HCT116 (cell line): ENCODE data around the gene LCLAT1. TPM values are rescaled to one million over a fixed set of nuclear protein-coding genes. Genes with fewer than 3 reads are reported as not detected.

ENCODE experiments used
- ATAC-seq: fragments of 200-7000 bp; cut with Tn5 transposase; 2 replicates; pipeline ENCODE4 v1.9.1; 2020; ENCODE audit warnings: mild to moderate bottlenecking, moderate library complexity
- BruUV-seq: library from RNA; stranded (reverse); fragments of 400-500 nt; replicated peaks from 2 replicates; lab custom pipeline; 2021; lab: Mats Ljungman, UMichigan
- CTCF ChIA-PET: fragments of 300-600 bp; sonication (Branson Sonifier 250); formaldehyde crosslinking; loops from one replicate; lab custom pipeline; 2021; ENCODE audit warnings: antibody characterized with exemption; lab: Charles Lee
- POLR2A ChIA-PET: fragments of 300-600, 350-600 bp; sonication (Branson Sonifier 250); formaldehyde crosslinking; loops from one replicate; lab custom pipeline; 2021; ENCODE audit warnings: antibody characterized with exemption; lab: Charles Lee
- RAD21 ChIA-PET, 2 experiments: fragments of 300-600 bp; sonication (Branson Sonifier 250); formaldehyde crosslinking; loops; one replicate each; lab custom pipeline; 2023; ENCODE audit warnings: low total read pairs in 2 of 2; ENCODE audit not compliant: uncharacterized antibody in 2 of 2, unreplicated experiment in 2 of 2, low non-redundant PET in 1 of 2; lab: Charles Lee
- DNase-seq: peaks from one replicate; pipeline ENCODE4 v3.0.0-alpha.2; 2010; ENCODE audit warnings: low read depth, low spot score
- H2AFZ ChIP-seq: fragments of 200-600 bp; shearing (Covaris generic), sonication (generic); 2 replicates; pipeline ENCODE4 v1.6.1; 2017; ENCODE audit warnings: low read depth, mixed run types, mixed read lengths, antibody characterized with exemption, low read length; ENCODE audit not compliant: poor library complexity, severe bottlenecking
- H3K27ac ChIP-seq: 2 replicates; pipeline ENCODE4 v1.5.1; 2012; ENCODE audit warnings: low read depth, low read length
- H3K27me3 ChIP-seq: fragments of 200-600 bp; sonication (generic); 2 replicates; pipeline ENCODE4 v1.6.1; 2016; ENCODE audit warnings: mixed run types, low read length, mixed read lengths; ENCODE audit not compliant: insufficient read depth
- H3K36me3 ChIP-seq, 2 experiments: fragments of 200-500 bp in 1 of 2; fragments of 200-600 bp in 1 of 2; sonication (Bioruptor generic) in 1 of 2; sonication (generic) in 1 of 2; 2 replicates each; pipeline versions ENCODE4 v1.5.1 to v1.6.1; 2014 to 2016; ENCODE audit warnings: low read length in 2 of 2, inconsistent platforms in 1 of 2, mixed read lengths in 1 of 2, mixed run types in 1 of 2; ENCODE audit not compliant: insufficient read depth in 2 of 2, control insufficient read depth in 1 of 2
- H3K4me1 ChIP-seq, 2 experiments: fragments of 200-600 bp in 1 of 2; sonication (generic) in 1 of 2; 2 replicates each; pipeline versions ENCODE4 v1.5.1 to v1.6.1; 2012 to 2017; ENCODE audit warnings: low read length in 2 of 2, inconsistent platforms in 1 of 2, mild to moderate bottlenecking in 1 of 2, mixed read lengths in 1 of 2, mixed run types in 1 of 2, moderate library complexity in 1 of 2; ENCODE audit not compliant: insufficient read depth in 2 of 2, control insufficient read depth in 1 of 2
- H3K4me2 ChIP-seq: fragments of 200-600 bp; sonication (generic); 2 replicates; pipeline ENCODE4 v1.6.1; 2017; ENCODE audit warnings: mixed run types, low read length, mixed read lengths
- H3K4me3 ChIP-seq, 2 experiments: fragments of 200-600 bp in 1 of 2; sonication (generic) in 1 of 2; replicated peaks in 1 of 2; 2 replicates each; pipeline ENCODE4 v1.5.1; 2011 to 2016; ENCODE audit warnings: low read length in 2 of 2, control low read depth in 1 of 2, low read depth in 1 of 2, mild to moderate bottlenecking in 1 of 2, mixed read lengths in 1 of 2, mixed run types in 1 of 2
- H3K79me2 ChIP-seq: fragments of 200-600 bp; sonication (generic); 2 replicates; pipeline ENCODE4 v1.6.1; 2017; ENCODE audit warnings: mild to moderate bottlenecking, mixed run types, low read length, moderate library complexity, mixed read lengths; ENCODE audit not compliant: insufficient read depth
- H3K9ac ChIP-seq: fragments of 200-600 bp; sonication (generic); 2 replicates; pipeline ENCODE4 v1.6.1; 2016; ENCODE audit warnings: low read length, mixed read lengths
- H3K9me2 ChIP-seq: fragments of 200-600 bp; sonication (generic), shearing (Covaris generic); 2 replicates; pipeline ENCODE4 v1.6.1; 2017; ENCODE audit warnings: mixed run types, mild to moderate bottlenecking, moderate library complexity; ENCODE audit not compliant: insufficient read depth
- H3K9me3 ChIP-seq, 2 experiments: fragments of 200-500 bp in 1 of 2; fragments of 200-600 bp in 1 of 2; sonication (Bioruptor generic) in 1 of 2; sonication (generic) in 1 of 2; 2 replicates each; pipeline ENCODE4 v1.6.1; 2014 to 2017; ENCODE audit warnings: low read length in 2 of 2, mixed read lengths in 2 of 2, inconsistent platforms in 1 of 2, low read depth in 1 of 2, mild to moderate bottlenecking in 1 of 2, mixed run types in 1 of 2, moderate library complexity in 1 of 2; ENCODE audit not compliant: control insufficient read depth in 1 of 2, insufficient read depth in 1 of 2
- H4K20me1 ChIP-seq: fragments of 200-600 bp; sonication (generic), shearing (Covaris generic); 2 replicates; pipeline ENCODE4 v1.6.1; 2017; ENCODE audit warnings: mixed run types, mild to moderate bottlenecking, moderate library complexity; ENCODE audit not compliant: insufficient read depth
- CBX3 ChIP-seq: IDR thresholded peaks from 2 replicates; pipeline ENCODE4 v1.6.1; 2012; ENCODE audit warnings: low read depth
- CEBPB ChIP-seq: IDR thresholded peaks from 2 replicates; pipeline ENCODE4 v1.6.1; 2012; ENCODE audit warnings: low read depth
- EZH2 ChIP-seq: fragments of 200-600 bp; sonication (generic); IDR thresholded peaks from 2 replicates; pipeline ENCODE4 v1.6.1; 2017; ENCODE audit warnings: antibody characterized with exemption, mixed run types
- FOSL1 ChIP-seq: IDR thresholded peaks from 2 replicates; pipeline ENCODE4 v1.6.1; 2012; ENCODE audit warnings: low read depth
- MAX ChIP-seq: IDR thresholded peaks from 2 replicates; pipeline ENCODE4 v1.6.1; 2012
- POLR2A ChIP-seq: IDR thresholded peaks from 2 replicates; pipeline ENCODE4 v1.7.0; 2011; ENCODE audit warnings: borderline replicate concordance; ENCODE audit not compliant: insufficient read depth, insufficient read length; ENCODE audit errors: extremely low read depth
- POLR2AphosphoS5 ChIP-seq: IDR thresholded peaks from 2 replicates; pipeline ENCODE4 v1.6.1; 2011; ENCODE audit warnings: mild to moderate bottlenecking, low read depth, low read length, moderate library complexity
- SIN3A ChIP-seq: IDR thresholded peaks from 2 replicates; pipeline ENCODE4 v1.6.1; 2012; ENCODE audit warnings: low read depth
- SRF ChIP-seq: IDR thresholded peaks from 2 replicates; pipeline ENCODE4 v1.6.1; 2012; ENCODE audit warnings: low read depth
- YY1 ChIP-seq: IDR thresholded peaks from 2 replicates; pipeline ENCODE4 v1.6.1; 2011; ENCODE audit warnings: low read length, low read depth, moderate library complexity, mild to moderate bottlenecking; ENCODE audit not compliant: insufficient replicate concordance; ENCODE audit errors: extremely low read depth
- ZNF274 ChIP-seq: fragments of 200-500 bp; sonication (Bioruptor generic); IDR thresholded peaks from 2 replicates; pipeline ENCODE4 v1.6.1; 2014; ENCODE audit warnings: mild to moderate bottlenecking, low read depth, low read length, inconsistent platforms
- intact Hi-C: fragments of 100-400 bp; cut with micrococcal nuclease; formaldehyde crosslinking; loops from 2 replicates; pipeline ENCODE4 v1.10.0; 2022
- total RNA-seq: library from RNA; stranded (reverse); gene quantifications from one replicate; pipeline ENCODE4 v1.2.1, GENCODE V29; 2021; ENCODE audit not compliant: unreplicated experiment
- TF ChIP-seq, protein P1 (sequence below): IDR thresholded peaks from 2 replicates; pipeline ENCODE4 v1.6.1; 2012; ENCODE audit warnings: low read depth

Gene LCLAT1
- total RNA-seq, 1 experiment from 2014 or later, result 36.2 TPM

GRCh38 chr2:30403592-30404312 lies 43.3 kb upstream of the LCLAT1 start:
- CTCF ChIA-PET, result no interaction called here
- Histone ChIP-seq H3K9me3 (no peaks in the 10 kb centered on the region), H3K27me3 (0 out of 2 replicates have a peak, but pooled peaks cover 8% of the 10 kb centered on the region), H3K4me2 (no peak overlapping the region), H3K4me3 (no peak overlapping the region), H3K9me2 (no peaks in the 10 kb centered on the region), H4K20me1 (no peaks in the 10 kb centered on the region), H3K4me1 (no peaks in the 10 kb centered on the region), H3K9ac (no peak overlapping the region), H3K36me3 (no peaks in the 10 kb centered on the region), H3K79me2 (no peaks in the 10 kb centered on the region), H2AFZ (no peak overlapping the region), H3K27ac (no peak overlapping the region)
- BruUV-seq, result no TSS peak
- ATAC-seq, result no peak
- no peak for DNase-seq
- RAD21 ChIA-PET, result no interaction called here
- TF ChIP-seq POLR2A, result no peak
- TF ChIP-seq MAX, result no peak
- no peak for TF ChIP-seq SRF
- intact Hi-C loops, result no loop called here
- POLR2A ChIA-PET, result no interaction called here

GRCh38 chr2:30404319-30405259 lies 42.5 kb upstream of the LCLAT1 start:
- no peak for DNase-seq
- H3K79me2 ChIP-seq, result no peaks in the 10 kb centered on the region
- ATAC-seq, result no peak
- no peaks in the 10 kb centered on the region for H3K9me2 ChIP-seq
- H3K27me3 ChIP-seq, result 0 out of 2 replicates have a peak, but pooled peaks cover 8% of the 10 kb centered on the region
- H3K4me2 ChIP-seq, result no peak overlapping the region
- POLR2A ChIA-PET, result interaction anchor here (0.6 kb wide), 1 partner anchor 10 kb away, joined by 3 read pairs; no protein-coding TSS in a partner anchor
- no peak overlapping the region for H3K27ac ChIP-seq
- intact Hi-C loops, result no loop called here
- no peak overlapping the region for H3K4me3 ChIP-seq
- CTCF ChIA-PET, result no interaction called here
- H3K4me1 ChIP-seq, result no peaks in the 10 kb centered on the region
- no peak overlapping the region for H2AFZ ChIP-seq
- H3K36me3 ChIP-seq, result no peaks in the 10 kb centered on the region
- no peak overlapping the region for H3K9ac ChIP-seq
- RAD21 ChIA-PET, result no interaction called here
- H3K9me3 ChIP-seq, result no peaks in the 10 kb centered on the region
- no peaks in the 10 kb centered on the region for H4K20me1 ChIP-seq
- BruUV-seq, result no TSS peak
- TF ChIP-seq EZH2 (no peak), ZNF274 (no peak), SIN3A (no peak), YY1 (no peak), CEBPB (no peak), CBX3 (no peak), POLR2A (no peak), POLR2AphosphoS5 (no peak), FOSL1 (no peak)
- TF ChIP-seq, protein P1, sequence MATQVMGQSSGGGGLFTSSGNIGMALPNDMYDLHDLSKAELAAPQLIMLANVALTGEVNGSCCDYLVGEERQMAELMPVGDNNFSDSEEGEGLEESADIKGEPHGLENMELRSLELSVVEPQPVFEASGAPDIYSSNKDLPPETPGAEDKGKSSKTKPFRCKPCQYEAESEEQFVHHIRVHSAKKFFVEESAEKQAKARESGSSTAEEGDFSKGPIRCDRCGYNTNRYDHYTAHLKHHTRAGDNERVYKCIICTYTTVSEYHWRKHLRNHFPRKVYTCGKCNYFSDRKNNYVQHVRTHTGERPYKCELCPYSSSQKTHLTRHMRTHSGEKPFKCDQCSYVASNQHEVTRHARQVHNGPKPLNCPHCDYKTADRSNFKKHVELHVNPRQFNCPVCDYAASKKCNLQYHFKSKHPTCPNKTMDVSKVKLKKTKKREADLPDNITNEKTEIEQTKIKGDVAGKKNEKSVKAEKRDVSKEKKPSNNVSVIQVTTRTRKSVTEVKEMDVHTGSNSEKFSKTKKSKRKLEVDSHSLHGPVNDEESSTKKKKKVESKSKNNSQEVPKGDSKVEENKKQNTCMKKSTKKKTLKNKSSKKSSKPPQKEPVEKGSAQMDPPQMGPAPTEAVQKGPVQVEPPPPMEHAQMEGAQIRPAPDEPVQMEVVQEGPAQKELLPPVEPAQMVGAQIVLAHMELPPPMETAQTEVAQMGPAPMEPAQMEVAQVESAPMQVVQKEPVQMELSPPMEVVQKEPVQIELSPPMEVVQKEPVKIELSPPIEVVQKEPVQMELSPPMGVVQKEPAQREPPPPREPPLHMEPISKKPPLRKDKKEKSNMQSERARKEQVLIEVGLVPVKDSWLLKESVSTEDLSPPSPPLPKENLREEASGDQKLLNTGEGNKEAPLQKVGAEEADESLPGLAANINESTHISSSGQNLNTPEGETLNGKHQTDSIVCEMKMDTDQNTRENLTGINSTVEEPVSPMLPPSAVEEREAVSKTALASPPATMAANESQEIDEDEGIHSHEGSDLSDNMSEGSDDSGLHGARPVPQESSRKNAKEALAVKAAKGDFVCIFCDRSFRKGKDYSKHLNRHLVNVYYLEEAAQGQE, result no peak
